Esophagus mucosa (tissue), 1 donor: Measurements from ENCODE around the gene AP1AR. TPM values are rescaled to one million over a fixed set of nuclear protein-coding genes. Genes with fewer than 3 reads are reported as not detected.

Source experiments
- ATAC-seq: fragments of 200-7000 bp; cut with Tn5 transposase; one replicate; pipeline ENCODE4 v1.9.1; 2020
- total RNA-seq: library from RNA; stranded (reverse); gene quantifications from one replicate; pipeline ENCODE4 v1.2.4, GENCODE V29; 2023
- donor health status: DM: yes; HTN: yes; CAD: no.

Gene AP1AR
- total RNA-seq, 1 donor from 2014 or later = 14.7 TPM

GRCh38 chr4:112318239-112319142 lies 86.9 kb downstream of the AP1AR start:
- no peak for ATAC-seq

Other genes starting within 250 kb of the AP1AR start
- 2.7 TPM for gene FAM241A, start 86.3 kb upstream of the AP1AR start, total RNA-seq
- 12.2 TPM for gene TIFA, start 54.1 kb downstream of the AP1AR start, total RNA-seq
- 14.5 TPM for gene ALPK1, start 65.6 kb downstream of the AP1AR start, total RNA-seq